ENCODE measurements around the gene GBP2. TPM values are rescaled to one million over a fixed set of nuclear protein-coding genes. Genes with fewer than 3 reads are reported as not detected.

GBP2 gene
- polyA plus RNA-seq, 3 donors, result 46.1 to 83.9 (median 74.1) TPM

GRCh38 chr1:89089962-89090361, 36.0 kb downstream of the GBP2 start:
- H3K9ac ChIP-seq (ENCODE audit: insufficient read depth, low read length, poor library complexity, severe bottlenecking), result no peak overlapping the region
- no peak overlapping the region for H2AFZ ChIP-seq (ENCODE audit: insufficient read depth, low read depth, low read length, poor library complexity, severe bottlenecking)
- no peaks in the 10 kb centered on the region for H3K79me2 ChIP-seq (ENCODE audit: insufficient read depth, low read length)
- DNase-seq, result no peak
- no peak overlapping the region for H3K27ac ChIP-seq (ENCODE audit: low read depth in 1 of 2, low read length in 2 of 2)
- H3K36me3 ChIP-seq (replicated peaks in 1 of 2; ENCODE audit: control insufficient read depth in 1 of 2, insufficient read depth in 2 of 2, low read length in 2 of 2), result no peaks in the 10 kb centered on the region
- TF ChIP-seq CTCF (IDR thresholded peaks at IDR 0.05), result no peak
- Mint-ChIP-seq H3K4me3 (no peak overlapping the region), H3K27ac (no peak overlapping the region), H3K27me3 (ENCODE audit: low read depth in 3 of 3) (no peaks in the 10 kb centered on the region), H3K9me3 (peaks cover 0 to 3% (median 0%) of the 10 kb centered on the region in 7 donors), H3K36me3 (no peaks in the 10 kb centered on the region), H3K4me1 (peaks cover 2% of the 10 kb centered on the region)
- H3K27me3 ChIP-seq (ENCODE audit: control insufficient read depth in 2 of 2, insufficient read depth in 2 of 2, low read length in 2 of 2), result no peaks in the 10 kb centered on the region
- H3K4me2 ChIP-seq (replicated peaks; ENCODE audit: extremely low read depth, low read length, poor library complexity, severe bottlenecking), result no peak overlapping the region
- H4K20me1 ChIP-seq (ENCODE audit: insufficient read depth, low read length), result no peaks in the 10 kb centered on the region
- H3K4me1 ChIP-seq (ENCODE audit: control insufficient read depth in 1 of 2, insufficient read depth in 2 of 2, low read length in 2 of 2), result no peaks in the 10 kb centered on the region
- H3K4me3 ChIP-seq (replicated peaks in 1 of 3; ENCODE audit: low read depth in 2 of 3, low read length in 3 of 3), result no peak overlapping the region
- WGBS (ENCODE audit: insufficient coverage), result no CpG with 5 or more reads among the region's 1 CpG
- intact Hi-C loops (cut with micrococcal nuclease), result loop anchor here in 1 of 2 donors (10.0 kb wide), 1 partner anchor 365 kb away; no protein-coding TSS in a partner anchor
- no peaks in the 10 kb centered on the region for H3K9me3 ChIP-seq (replicated peaks in 1 of 2; ENCODE audit: control insufficient read depth in 1 of 2, insufficient read depth in 1 of 2, low read length in 2 of 2)

- H4K20me1 ChIP-seq (ENCODE audit: insufficient read depth, low read length), result no peaks in the 10 kb centered on the region
- H3K36me3 Mint-ChIP-seq, result no peaks in the 10 kb centered on the region
- H3K27me3 Mint-ChIP-seq (ENCODE audit: low read depth in 3 of 3), result no peaks in the 10 kb centered on the region
- H3K36me3 ChIP-seq (replicated peaks in 1 of 2; ENCODE audit: control insufficient read depth in 1 of 2, insufficient read depth in 2 of 2, low read length in 2 of 2), result no peaks in the 10 kb centered on the region
- H3K4me2 ChIP-seq (replicated peaks; ENCODE audit: extremely low read depth, low read length, poor library complexity, severe bottlenecking), result no peak overlapping the region
- no peaks in the 10 kb centered on the region for H3K9me3 ChIP-seq (replicated peaks in 1 of 2; ENCODE audit: control insufficient read depth in 1 of 2, insufficient read depth in 1 of 2, low read length in 2 of 2)
- WGBS (ENCODE audit: insufficient coverage), result 82% methylated on average over 7 of the region's 10 CpGs
- no peak overlapping the region for H3K9ac ChIP-seq (ENCODE audit: insufficient read depth, low read length, poor library complexity, severe bottlenecking)
- no peak for DNase-seq
- H3K9me3 Mint-ChIP-seq, result peaks cover 0 to 3% (median 0%) of the 10 kb centered on the region in 7 donors
- intact Hi-C loops (cut with micrococcal nuclease), result loop anchor here in 1 of 2 donors (10.0 kb wide), 1 partner anchor 366 kb away; no protein-coding TSS in a partner anchor
- peak overlapping the region in 1 of 2 donors; percentile 20 for H3K4me3 Mint-ChIP-seq
- H3K79me2 ChIP-seq (ENCODE audit: insufficient read depth, low read length), result no peaks in the 10 kb centered on the region
- H3K4me3 ChIP-seq (replicated peaks in 1 of 3; ENCODE audit: low read depth in 2 of 3, low read length in 3 of 3), result no peak overlapping the region
- H3K27ac ChIP-seq (ENCODE audit: low read depth in 1 of 2, low read length in 2 of 2), result no peak overlapping the region
- no peaks in the 10 kb centered on the region for H3K27me3 ChIP-seq (ENCODE audit: control insufficient read depth in 2 of 2, insufficient read depth in 2 of 2, low read length in 2 of 2)
- no peak overlapping the region for H2AFZ ChIP-seq (ENCODE audit: insufficient read depth, low read depth, low read length, poor library complexity, severe bottlenecking)
- no peak for TF ChIP-seq CTCF (IDR thresholded peaks at IDR 0.05)
- peaks cover 2% of the 10 kb centered on the region for H3K4me1 Mint-ChIP-seq
- no peak overlapping the region for H3K27ac Mint-ChIP-seq
- no peaks in the 10 kb centered on the region for H3K4me1 ChIP-seq (ENCODE audit: control insufficient read depth in 1 of 2, insufficient read depth in 2 of 2, low read length in 2 of 2)
Observed at GRCh38 chr1:89088572-89088971, 37.3 kb downstream of the GBP2 start.
